SK-N-SH (cell line): ENCODE measurements around the gene SORBS1. TPM values are rescaled to one million over a fixed set of nuclear protein-coding genes. Genes with fewer than 3 reads are reported as not detected.

Experiments
- CTCF ChIA-PET: fragments of 300-600, 350-600 bp; formaldehyde crosslinking; extraction: SDS; loops from one replicate; lab custom pipeline; 2021; lab: Yijun Ruan, JAX
- POLR2A ChIA-PET: fragments of 350-600 bp; sonication (Branson Sonifier 250); formaldehyde crosslinking; extraction: SDS; loops from one replicate; lab custom pipeline; 2020; ENCODE audit warnings: antibody characterized with exemption, inconsistent platforms; lab: Yijun Ruan, JAX
- DNase-seq: peaks from one replicate; pipeline ENCODE4 v3.0.0; 2012
- H2AFZ ChIP-seq: fragments of 200-600 bp; sonication (generic); 2 replicates; pipeline ENCODE4 v1.8.1; 2016; ENCODE audit warnings: antibody characterized with exemption, mild to moderate bottlenecking, low read depth
- H3F3A ChIP-seq: fragments of 200-600 bp; sonication (generic); replicated peaks from 2 replicates; pipeline ENCODE3; 2016; ENCODE audit warnings: antibody characterized with exemption, mild to moderate bottlenecking; ENCODE audit not compliant: insufficient read depth
- H3K27ac ChIP-seq, 2 experiments: fragments of 200-500 bp in 1 of 2; fragments of 200-600 bp in 1 of 2; sonication (Bioruptor generic) in 1 of 2; sonication (generic), shearing (Covaris generic) in 1 of 2; 2 replicates each; pipeline versions ENCODE4 v1.5.1 to v1.6.1; 2014 to 2016; ENCODE audit warnings: low read depth in 2 of 2, inconsistent platforms in 1 of 2, low read length in 1 of 2, mild to moderate bottlenecking in 1 of 2, mixed read lengths in 1 of 2
- H3K27me3 ChIP-seq: fragments of 200-600 bp; sonication (generic), shearing (Covaris generic); 2 replicates; pipeline ENCODE4 v1.6.1; 2016; ENCODE audit warnings: mixed run types; ENCODE audit not compliant: insufficient read depth
- H3K36me3 ChIP-seq, 2 experiments: fragments of 200-500 bp in 1 of 2; fragments of 200-600 bp in 1 of 2; sonication (Bioruptor generic) in 1 of 2; sonication (generic) in 1 of 2; replicated peaks in 1 of 2; 2 replicates each; pipeline versions ENCODE3 to v1.5.1; 2014 to 2016; ENCODE audit warnings: low read length in 1 of 2, mild to moderate bottlenecking in 1 of 2; ENCODE audit not compliant: insufficient read depth in 2 of 2, control insufficient read depth in 1 of 2
- H3K4me1 ChIP-seq, 2 experiments: fragments of 200-500 bp in 1 of 2; fragments of 200-600 bp in 1 of 2; sonication (Bioruptor generic) in 1 of 2; sonication (generic), shearing (Covaris generic) in 1 of 2; 2 replicates each; pipeline versions ENCODE4 v1.5.1 to v1.6.1; 2014 to 2016; ENCODE audit warnings: low read depth in 1 of 2, low read length in 1 of 2, mixed run types in 1 of 2; ENCODE audit not compliant: insufficient read depth in 2 of 2, control insufficient read depth in 1 of 2
- H3K4me2 ChIP-seq: fragments of 200-600 bp; sonication (generic), shearing (Covaris generic); 2 replicates; pipeline ENCODE4 v1.6.1; 2017; ENCODE audit warnings: mixed run types
- H3K4me3 ChIP-seq, 2 experiments: fragments of 200-500 bp in 1 of 2; fragments of 200-600 bp in 1 of 2; sonication (Bioruptor generic) in 1 of 2; sonication (generic), shearing (Covaris generic) in 1 of 2; 2 replicates each; pipeline versions ENCODE4 v1.5.1 to v1.8.1; 2014 to 2016; ENCODE audit warnings: low read depth in 2 of 2, inconsistent platforms in 1 of 2, low read length in 1 of 2, mild to moderate bottlenecking in 1 of 2, mixed read lengths in 1 of 2, moderate library complexity in 1 of 2
- H3K79me2 ChIP-seq: fragments of 200-600 bp; sonication (generic); 2 replicates; pipeline ENCODE4 v1.8.1; 2017; ENCODE audit warnings: mild to moderate bottlenecking; ENCODE audit not compliant: insufficient read depth
- H3K9ac ChIP-seq: fragments of 200-600 bp; sonication (generic); 2 replicates; pipeline ENCODE4 v1.6.1; 2017; ENCODE audit warnings: mixed run types
- H3K9me2 ChIP-seq: fragments of 200-600 bp; sonication (generic); 2 replicates; pipeline ENCODE4 v1.6.1; 2017; ENCODE audit warnings: mixed run types
- H3K9me3 ChIP-seq: fragments of 200-600 bp; sonication (generic); 2 replicates; pipeline ENCODE4 v1.6.1; 2017; ENCODE audit warnings: mixed run types, mild to moderate bottlenecking, moderate library complexity
- H4K20me1 ChIP-seq: fragments of 200-600 bp; sonication (generic); 2 replicates; pipeline ENCODE4 v1.6.1; 2017; ENCODE audit warnings: mild to moderate bottlenecking, mixed run types; ENCODE audit not compliant: insufficient read depth
- CHD2 ChIP-seq: fragments of 150-350 bp; IDR thresholded peaks from 2 replicates; pipeline ENCODE4 v1.6.1; 2018; ENCODE audit warnings: low read length; ENCODE audit not compliant: partially characterized antibody
- ELF1 ChIP-seq: IDR thresholded peaks from 2 replicates; pipeline ENCODE4 v1.4.0; 2012
- JUND ChIP-seq: IDR thresholded peaks from 2 replicates; pipeline ENCODE4 v1.4.0; 2012
- MXI1 ChIP-seq: IDR thresholded peaks from 2 replicates; pipeline ENCODE4 v1.6.1; 2012; ENCODE audit warnings: mild to moderate bottlenecking, low read depth, low read length, improper control_type of control experiment
- NRF1 ChIP-seq: IDR thresholded peaks from 2 replicates; pipeline ENCODE4 v1.6.1; 2012; ENCODE audit warnings: low read depth, mild to moderate bottlenecking, low read length
- POLR2AphosphoS5 ChIP-seq: IDR thresholded peaks from 2 replicates; pipeline ENCODE4 v1.6.1; 2012; ENCODE audit warnings: low read depth, low read length
- RXRA ChIP-seq: IDR thresholded peaks from 2 replicates; pipeline ENCODE4 v1.4.0; 2012; ENCODE audit warnings: low read depth, mild to moderate bottlenecking, borderline replicate concordance
- SMC3 ChIP-seq: IDR thresholded peaks from 2 replicates; pipeline ENCODE4 v1.6.1; 2012; ENCODE audit warnings: low read depth, low read length, improper control_type of control experiment
- TAF1 ChIP-seq: IDR thresholded peaks from 2 replicates; pipeline ENCODE4 v1.6.1; 2012; ENCODE audit warnings: low read depth, mild to moderate bottlenecking, low read length, moderate library complexity, borderline replicate concordance
- TCF12 ChIP-seq: IDR thresholded peaks from 2 replicates; pipeline ENCODE4 v1.4.0; 2012
- TEAD4 ChIP-seq: IDR thresholded peaks from 2 replicates; pipeline ENCODE4 v1.4.0; 2012; ENCODE audit warnings: mild to moderate bottlenecking, borderline replicate concordance; ENCODE audit not compliant: insufficient read depth
- WGBS: methylation state at CpG from one replicate; pipeline ENCODE4 v1.1.6; 2017; ENCODE audit warnings: low lambda C conversion rate; 5-methylcytosine and 5-hydroxymethylcytosine counted together
- polyA plus RNA-seq, 3 experiments: library from polyadenylated mRNA; depleted of rRNA; stranded (reverse); fragments of >200 nt; gene quantifications; 2 replicates each; pipeline ENCODE4 v1.2.3, GENCODE V29; 2012
- TF ChIP-seq, protein P1 (sequence below): IDR thresholded peaks from 2 replicates; pipeline ENCODE4 v1.4.0; 2012; ENCODE audit warnings: low read depth, borderline replicate concordance
- TF ChIP-seq, protein P2 (sequence below): IDR thresholded peaks from 2 replicates; pipeline ENCODE4 v1.4.0; 2012; ENCODE audit warnings: low read depth
- TF ChIP-seq, protein P3 (sequence below): fragments of 150-350 bp; IDR thresholded peaks from 2 replicates; pipeline ENCODE4 v1.6.1; 2016; ENCODE audit warnings: mild to moderate bottlenecking, low read depth, low read length

SORBS1 gene
- polyA plus RNA-seq, 1 of the 3 experiments (the other 2 are of a cell fraction), result 0.36 TPM

DNA sequence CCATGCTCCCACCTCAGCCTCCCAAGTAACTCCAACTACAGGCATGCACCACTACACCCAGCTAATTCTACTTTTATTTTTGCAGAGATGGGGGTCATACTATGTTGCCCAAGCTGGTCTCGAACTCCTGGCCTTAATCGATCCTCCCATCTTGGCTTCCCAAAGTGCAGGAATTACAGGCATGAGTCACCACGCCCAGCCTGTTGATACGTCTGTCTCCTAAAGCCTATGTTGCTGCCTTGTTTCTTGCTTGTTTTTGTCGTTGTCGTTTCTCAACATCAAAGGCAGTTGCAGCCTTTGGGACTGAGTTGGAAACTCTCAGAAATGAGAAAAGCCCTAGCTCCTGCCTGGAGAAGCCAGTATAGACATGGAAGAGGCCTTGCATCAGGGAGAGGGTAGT is 49.9 kb downstream of the SORBS1 start:
- TF ChIP-seq, protein P1, sequence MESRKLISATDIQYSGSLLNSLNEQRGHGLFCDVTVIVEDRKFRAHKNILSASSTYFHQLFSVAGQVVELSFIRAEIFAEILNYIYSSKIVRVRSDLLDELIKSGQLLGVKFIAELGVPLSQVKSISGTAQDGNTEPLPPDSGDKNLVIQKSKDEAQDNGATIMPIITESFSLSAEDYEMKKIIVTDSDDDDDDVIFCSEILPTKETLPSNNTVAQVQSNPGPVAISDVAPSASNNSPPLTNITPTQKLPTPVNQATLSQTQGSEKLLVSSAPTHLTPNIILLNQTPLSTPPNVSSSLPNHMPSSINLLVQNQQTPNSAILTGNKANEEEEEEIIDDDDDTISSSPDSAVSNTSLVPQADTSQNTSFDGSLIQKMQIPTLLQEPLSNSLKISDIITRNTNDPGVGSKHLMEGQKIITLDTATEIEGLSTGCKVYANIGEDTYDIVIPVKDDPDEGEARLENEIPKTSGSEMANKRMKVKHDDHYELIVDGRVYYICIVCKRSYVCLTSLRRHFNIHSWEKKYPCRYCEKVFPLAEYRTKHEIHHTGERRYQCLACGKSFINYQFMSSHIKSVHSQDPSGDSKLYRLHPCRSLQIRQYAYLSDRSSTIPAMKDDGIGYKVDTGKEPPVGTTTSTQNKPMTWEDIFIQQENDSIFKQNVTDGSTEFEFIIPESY, result no peak
- TF ChIP-seq NRF1 (no peak), SMC3 (no peak), CHD2 (no peak), TAF1 (no peak), ELF1 (no peak), JUND (no peak), MXI1 (no peak), RXRA (no peak)
- TF ChIP-seq, protein P2, sequence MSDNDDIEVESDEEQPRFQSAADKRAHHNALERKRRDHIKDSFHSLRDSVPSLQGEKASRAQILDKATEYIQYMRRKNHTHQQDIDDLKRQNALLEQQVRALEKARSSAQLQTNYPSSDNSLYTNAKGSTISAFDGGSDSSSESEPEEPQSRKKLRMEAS, result no peak
- TF ChIP-seq, protein P3, sequence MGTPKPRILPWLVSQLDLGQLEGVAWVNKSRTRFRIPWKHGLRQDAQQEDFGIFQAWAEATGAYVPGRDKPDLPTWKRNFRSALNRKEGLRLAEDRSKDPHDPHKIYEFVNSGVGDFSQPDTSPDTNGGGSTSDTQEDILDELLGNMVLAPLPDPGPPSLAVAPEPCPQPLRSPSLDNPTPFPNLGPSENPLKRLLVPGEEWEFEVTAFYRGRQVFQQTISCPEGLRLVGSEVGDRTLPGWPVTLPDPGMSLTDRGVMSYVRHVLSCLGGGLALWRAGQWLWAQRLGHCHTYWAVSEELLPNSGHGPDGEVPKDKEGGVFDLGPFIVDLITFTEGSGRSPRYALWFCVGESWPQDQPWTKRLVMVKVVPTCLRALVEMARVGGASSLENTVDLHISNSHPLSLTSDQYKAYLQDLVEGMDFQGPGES, result no peak

DNA sequence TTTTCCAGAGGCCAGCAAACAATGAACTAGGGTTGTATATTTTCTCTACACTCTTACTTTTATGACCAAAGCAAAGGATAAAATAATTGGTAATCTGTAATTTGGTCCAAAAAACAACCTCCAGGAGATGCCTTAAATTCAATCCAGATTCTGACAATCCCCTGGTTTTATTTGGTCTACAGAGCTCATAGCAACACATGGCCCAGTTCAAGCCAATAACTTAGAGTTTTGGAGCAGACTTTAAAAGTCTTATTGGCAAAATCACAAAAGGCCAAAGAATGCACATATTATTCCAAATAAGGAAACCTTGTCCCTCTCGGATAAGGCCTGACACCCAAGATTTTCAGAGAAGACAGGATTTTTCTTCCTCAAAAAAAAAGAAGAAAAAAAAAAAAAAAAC is 51.9 kb downstream of the SORBS1 start:
- H3K79me2 ChIP-seq, result no peaks in the 10 kb centered on the region
- DNase-seq, result no peak
- H4K20me1 ChIP-seq, result no peaks in the 10 kb centered on the region
- no peaks in the 10 kb centered on the region for H3F3A ChIP-seq
- ChIA-PET POLR2A (no interaction called here), CTCF (interaction anchor here (1.4 kb wide), 1 partner anchor 49 kb away, joined by 3 read pairs; no protein-coding TSS in a partner anchor)
- no peaks in the 10 kb centered on the region for H3K27me3 ChIP-seq
- no peaks in the 10 kb centered on the region for H3K36me3 ChIP-seq
- no peak overlapping the region for H3K4me2 ChIP-seq
- H3K9me2 ChIP-seq, result no peaks in the 10 kb centered on the region
- no peak overlapping the region for H2AFZ ChIP-seq
- H3K4me3 ChIP-seq, result no peak overlapping the region
- H3K4me1 ChIP-seq, result peaks cover 0 to under 1% of the 10 kb centered on the region in 2 experiments; a peak in 1 of 4 replicates
- no peak for TF ChIP-seq RXRA
- TF ChIP-seq TCF12, result no peak
- TF ChIP-seq, protein P1, result no peak
- TF ChIP-seq POLR2AphosphoS5, result no peak
- no peak for TF ChIP-seq NRF1
- TF ChIP-seq, protein P2, result no peak
- TF ChIP-seq TEAD4, result no peak
- TF ChIP-seq, protein P3, result no peak
- no peak for TF ChIP-seq SMC3
- no peak for TF ChIP-seq JUND
- no peak overlapping the region for H3K9ac ChIP-seq
- WGBS, result 50% methylated on average over 1 of the region's 1 CpG
- H3K9me3 ChIP-seq, result no peaks in the 10 kb centered on the region
- no peak overlapping the region for H3K27ac ChIP-seq

More for the DNA sequence above, 49.9 kb downstream of the SORBS1 start:
- ChIA-PET CTCF (no interaction called here), POLR2A (no interaction called here)
- 75% methylated on average over 6 of the region's 6 CpGs for WGBS
- H2AFZ ChIP-seq, result no peak overlapping the region
- no peaks in the 10 kb centered on the region for H3K9me3 ChIP-seq
- no peak overlapping the region for H3K27ac ChIP-seq
- H3K9me2 ChIP-seq, result no peaks in the 10 kb centered on the region
- no peaks in the 10 kb centered on the region for H3K4me1 ChIP-seq
- DNase-seq, result no peak
- H3K79me2 ChIP-seq, result no peaks in the 10 kb centered on the region; the same call in 1 of the 2 replicates
- H3K4me3 ChIP-seq, result no peak overlapping the region
- H3K9ac ChIP-seq, result no peak overlapping the region
- no peaks in the 10 kb centered on the region for H3K27me3 ChIP-seq
- H3K4me2 ChIP-seq, result no peak overlapping the region
- no peaks in the 10 kb centered on the region for H3K36me3 ChIP-seq
- H4K20me1 ChIP-seq, result no peaks in the 10 kb centered on the region
- H3F3A ChIP-seq, result no peaks in the 10 kb centered on the region
